Measurements from ENCODE around the gene RIF1.

Gene RIF1

DNA sequence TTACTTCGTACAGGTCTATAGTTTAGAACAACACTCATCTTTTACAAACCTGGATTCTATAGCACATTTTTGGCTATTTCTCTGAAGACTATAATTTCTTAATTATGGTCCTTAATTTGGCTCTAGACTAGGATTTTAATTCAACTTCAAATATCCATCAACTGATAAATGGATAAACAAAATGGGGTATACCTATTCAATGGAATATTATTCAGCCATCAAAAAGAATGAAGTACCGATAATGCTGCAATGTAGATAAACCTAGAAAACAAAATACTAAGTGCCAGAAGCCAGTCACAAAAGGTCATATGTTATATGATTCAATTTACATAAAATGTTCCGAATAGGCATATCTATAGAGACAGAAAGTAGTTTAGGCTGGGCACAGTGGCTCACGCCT, 15.2 kb upstream of the RIF1 start:
- H3K4me1 ChIP-seq (ENCODE audit: control insufficient read depth, insufficient read depth, low read length) = no peaks in the 10 kb centered on the region
- H3K27me3 ChIP-seq (ENCODE audit: control insufficient read depth, insufficient read depth, low read length) = no peaks in the 10 kb centered on the region
- DNase-seq (ENCODE audit: low read depth, low spot score) = no peak
- no CpG with 5 or more reads among the region's 4 CpGs for WGBS (ENCODE audit: insufficient coverage, insufficient read length)
- H3K9me3 ChIP-seq (ENCODE audit: control insufficient read depth, insufficient read depth, low read length) = no peaks in the 10 kb centered on the region
- H3K36me3 ChIP-seq (ENCODE audit: control insufficient read depth, insufficient read depth, low read length) = no peaks in the 10 kb centered on the region
- no peak overlapping the region for H3K4me3 ChIP-seq (ENCODE audit: low read length)
- no peak overlapping the region for H3K27ac ChIP-seq (ENCODE audit: low read length)

DNA sequence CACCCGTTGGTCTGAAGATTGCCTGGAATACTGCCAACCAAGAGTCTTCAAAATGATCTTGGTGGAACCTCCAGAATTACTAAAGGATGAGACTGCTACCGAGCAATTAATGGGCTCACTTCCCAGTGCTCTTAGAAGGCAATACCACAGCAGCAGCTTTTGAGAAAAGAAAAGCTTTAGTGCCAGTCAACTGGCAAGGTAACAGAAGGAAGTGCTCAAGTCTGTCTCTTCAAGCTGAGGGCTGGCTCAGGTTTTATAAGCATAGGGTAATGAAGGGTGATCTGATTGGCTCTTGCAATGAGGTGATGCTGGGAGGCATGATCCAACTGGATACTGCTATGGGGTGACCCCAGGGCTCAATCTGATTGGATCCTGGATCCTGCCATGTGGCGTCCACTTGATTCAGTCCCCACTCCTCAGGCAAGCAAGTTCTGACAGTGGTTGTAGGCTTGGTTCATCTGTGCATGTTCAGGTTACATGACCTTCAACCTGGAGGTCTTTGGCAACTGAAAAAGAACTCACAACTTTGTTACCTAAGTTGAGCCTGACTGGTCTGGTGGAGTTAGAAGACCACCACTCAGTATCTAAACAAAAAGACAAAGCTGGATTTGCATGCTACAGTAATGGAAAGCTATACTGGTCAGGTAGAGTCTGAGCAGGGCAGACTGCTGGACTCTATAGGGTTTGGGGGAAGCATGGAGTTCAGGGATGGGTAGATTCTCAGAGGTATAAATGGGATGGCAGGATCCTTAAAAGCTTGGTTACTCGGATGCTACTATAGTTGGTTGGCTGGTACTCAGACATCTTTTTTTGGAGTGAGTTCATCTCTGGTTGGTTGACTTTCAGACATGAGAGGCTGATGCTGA, 14.0 kb upstream of the RIF1 start:
- WGBS (ENCODE audit: insufficient coverage, insufficient read length) = no CpG with 5 or more reads among the region's 4 CpGs
- no peaks in the 10 kb centered on the region for H3K4me1 ChIP-seq (ENCODE audit: control insufficient read depth, insufficient read depth, low read length)
- H3K27me3 ChIP-seq (ENCODE audit: control insufficient read depth, insufficient read depth, low read length) = no peaks in the 10 kb centered on the region
- no peak for DNase-seq (ENCODE audit: low read depth, low spot score)
- no peak overlapping the region for H3K4me3 ChIP-seq (ENCODE audit: low read length)
- H3K9me3 ChIP-seq (ENCODE audit: control insufficient read depth, insufficient read depth, low read length) = no peaks in the 10 kb centered on the region
- no peak overlapping the region for H3K27ac ChIP-seq (ENCODE audit: low read length)
- H3K36me3 ChIP-seq (ENCODE audit: control insufficient read depth, insufficient read depth, low read length) = no peaks in the 10 kb centered on the region

DNA sequence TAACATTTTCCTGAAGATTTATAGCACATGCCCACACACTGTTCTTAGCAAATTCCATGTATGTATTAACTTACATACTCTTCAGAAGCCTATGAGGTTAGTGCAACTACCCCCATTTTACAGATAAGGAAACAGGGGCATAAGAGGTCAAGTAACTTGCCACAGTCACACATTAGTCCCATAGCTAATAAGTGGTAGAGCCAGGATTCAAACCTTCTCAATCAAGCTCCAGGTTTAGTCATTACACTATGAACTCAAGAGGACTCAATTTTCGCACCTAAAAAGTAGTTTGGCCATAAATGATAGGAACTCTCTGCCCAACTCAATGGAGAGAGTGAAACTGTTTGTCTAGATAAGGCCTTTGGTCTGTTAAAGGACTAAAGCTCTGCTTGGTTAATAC, 9.7 kb upstream of the RIF1 start:
- Histone ChIP-seq H3K27ac (ENCODE audit: low read length) (no peak overlapping the region), H3K27me3 (ENCODE audit: control insufficient read depth, insufficient read depth, low read length) (no peaks in the 10 kb centered on the region), H3K4me1 (ENCODE audit: control insufficient read depth, insufficient read depth, low read length) (no peaks in the 10 kb centered on the region; the same call in 1 of the 2 replicates), H3K9me3 (ENCODE audit: control insufficient read depth, insufficient read depth, low read length) (no peaks in the 10 kb centered on the region), H3K4me3 (ENCODE audit: low read length) (no peak overlapping the region), H3K36me3 (ENCODE audit: control insufficient read depth, insufficient read depth, low read length) (no peaks in the 10 kb centered on the region)
- no peak for DNase-seq (ENCODE audit: low read depth, low spot score)
- WGBS (ENCODE audit: insufficient coverage, insufficient read length) = no CpG with 5 or more reads among the region's 1 CpG

DNA sequence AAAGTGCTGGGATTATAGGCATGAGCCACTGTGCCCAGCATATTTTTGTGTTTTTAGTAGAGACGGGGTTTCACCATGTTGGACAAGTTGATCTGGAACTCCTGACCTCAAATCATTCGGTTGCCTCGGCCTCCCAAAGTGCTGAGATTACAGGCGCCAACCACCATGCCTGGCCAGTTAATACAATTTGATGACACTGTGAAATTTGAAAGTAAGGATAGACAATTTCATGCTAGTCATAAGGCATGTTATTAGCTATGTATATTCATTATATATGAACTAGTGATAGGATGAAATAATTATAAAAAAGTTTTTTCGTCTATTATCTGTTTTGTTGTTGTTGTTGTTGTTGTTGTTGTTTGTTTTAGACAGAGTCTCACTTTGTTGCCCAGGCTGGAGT, 8.6 kb upstream of the RIF1 start:
- no peaks in the 10 kb centered on the region for H3K27me3 ChIP-seq (ENCODE audit: control insufficient read depth, insufficient read depth, low read length)
- 100% methylated on average over 1 of the region's 5 CpGs for WGBS (ENCODE audit: insufficient coverage, insufficient read length)

DNA sequence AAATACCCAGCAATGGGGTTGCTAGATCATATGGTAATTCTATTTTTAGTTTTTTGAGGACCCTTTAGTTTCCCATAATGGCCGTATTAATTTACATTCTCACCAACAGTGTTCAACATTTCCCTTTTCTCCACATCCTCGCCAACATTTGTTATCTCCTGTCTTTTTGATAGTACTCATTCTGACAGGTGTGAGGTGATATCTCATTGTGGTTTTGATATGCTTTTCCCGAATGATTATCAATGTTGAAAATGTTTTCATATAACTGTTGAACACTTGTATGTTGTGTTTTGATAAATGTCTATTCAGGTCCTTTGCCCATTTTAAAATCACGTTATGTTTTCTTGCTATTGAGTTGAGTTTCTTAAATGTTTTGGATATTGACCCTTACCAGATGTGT, 5.8 kb upstream of the RIF1 start:
- no CpG with 5 or more reads among the region's 4 CpGs for WGBS (ENCODE audit: insufficient coverage, insufficient read length)
- H3K27ac ChIP-seq (ENCODE audit: low read length) = no peak overlapping the region
- H3K9me3 ChIP-seq (ENCODE audit: control insufficient read depth, insufficient read depth, low read length) = no peaks in the 10 kb centered on the region
- no peaks in the 10 kb centered on the region for H3K27me3 ChIP-seq (ENCODE audit: control insufficient read depth, insufficient read depth, low read length)
- no peaks in the 10 kb centered on the region for H3K36me3 ChIP-seq (ENCODE audit: control insufficient read depth, insufficient read depth, low read length)
- H3K4me3 ChIP-seq (ENCODE audit: low read length) = no peak overlapping the region
- H3K4me1 ChIP-seq (ENCODE audit: control insufficient read depth, insufficient read depth, low read length) = no peaks in the 10 kb centered on the region; the same call in 1 of the 2 replicates
- no peak for DNase-seq (ENCODE audit: low read depth, low spot score)

More for the DNA sequence above, 8.6 kb upstream of the RIF1 start:
- Histone ChIP-seq H3K9me3 (ENCODE audit: control insufficient read depth, insufficient read depth, low read length) (no peaks in the 10 kb centered on the region), H3K4me3 (ENCODE audit: low read length) (no peak overlapping the region), H3K4me1 (ENCODE audit: control insufficient read depth, insufficient read depth, low read length) (no peaks in the 10 kb centered on the region; the same call in 1 of the 2 replicates), H3K36me3 (ENCODE audit: control insufficient read depth, insufficient read depth, low read length) (no peaks in the 10 kb centered on the region), H3K27ac (ENCODE audit: low read length) (no peak overlapping the region)
- no peak for DNase-seq (ENCODE audit: low read depth, low spot score)

DNA sequence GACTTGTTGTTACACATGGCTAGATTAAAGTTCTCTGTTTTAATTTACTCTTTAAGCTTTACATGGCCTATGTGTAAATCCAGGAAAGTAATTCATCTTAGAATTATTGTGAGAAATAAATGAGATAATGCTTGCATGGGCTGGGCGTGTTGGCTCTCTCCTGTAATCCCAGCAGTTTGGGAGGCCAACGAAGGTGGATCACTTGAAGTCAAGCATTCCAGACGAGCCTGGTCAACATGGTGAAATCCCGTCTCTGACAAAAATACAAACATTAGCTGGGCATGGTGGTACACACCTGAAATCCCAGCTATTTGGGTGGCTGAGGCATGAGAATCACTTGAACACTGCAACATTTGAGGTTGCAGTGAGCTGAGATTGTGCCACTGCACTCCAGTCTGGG, 4.3 kb upstream of the RIF1 start:
- DNase-seq (ENCODE audit: low read depth, low spot score) = no peak
- Histone ChIP-seq H3K27me3 (ENCODE audit: control insufficient read depth, insufficient read depth, low read length) (no peaks in the 10 kb centered on the region), H3K4me1 (ENCODE audit: control insufficient read depth, insufficient read depth, low read length) (no peaks in the 10 kb centered on the region; the same call in 1 of the 2 replicates), H3K27ac (ENCODE audit: low read length) (no peak overlapping the region), H3K9me3 (ENCODE audit: control insufficient read depth, insufficient read depth, low read length) (no peaks in the 10 kb centered on the region), H3K36me3 (ENCODE audit: control insufficient read depth, insufficient read depth, low read length) (no peaks in the 10 kb centered on the region), H3K4me3 (ENCODE audit: low read length) (no peak overlapping the region)
- no CpG with 5 or more reads among the region's 4 CpGs for WGBS (ENCODE audit: insufficient coverage, insufficient read length)

DNA sequence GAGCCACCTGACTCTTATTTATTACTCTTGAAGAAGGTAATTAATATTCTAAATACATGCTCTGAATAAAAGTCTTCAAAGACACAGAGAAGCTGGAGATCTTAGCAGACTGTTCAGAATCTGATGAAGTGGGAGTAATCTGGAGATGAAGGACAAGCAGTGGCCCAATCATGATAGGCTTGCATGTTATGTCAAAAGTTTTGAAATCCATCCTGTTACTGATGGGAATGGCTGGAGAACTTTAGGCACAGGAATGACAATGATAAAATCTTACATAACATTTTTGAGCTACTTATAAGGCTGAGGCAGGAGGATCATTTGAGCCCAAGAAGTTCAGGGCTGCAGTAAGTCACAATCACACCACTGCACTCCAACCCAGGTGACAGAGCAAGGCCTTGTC, 2.4 kb upstream of the RIF1 start:
- no peak for DNase-seq (ENCODE audit: low read depth, low spot score)
- H3K27ac ChIP-seq (ENCODE audit: low read length) = no peak overlapping the region
- no peaks in the 10 kb centered on the region for H3K27me3 ChIP-seq (ENCODE audit: control insufficient read depth, insufficient read depth, low read length)
- H3K4me3 ChIP-seq (ENCODE audit: low read length) = no peak overlapping the region
- no peaks in the 10 kb centered on the region; the same call in 1 of the 2 replicates for H3K4me1 ChIP-seq (ENCODE audit: control insufficient read depth, insufficient read depth, low read length)
- H3K36me3 ChIP-seq (ENCODE audit: control insufficient read depth, insufficient read depth, low read length) = 0 out of 2 replicates have a peak, but pooled peaks cover 1% of the 10 kb centered on the region
- no peaks in the 10 kb centered on the region for H3K9me3 ChIP-seq (ENCODE audit: control insufficient read depth, insufficient read depth, low read length)

DNA sequence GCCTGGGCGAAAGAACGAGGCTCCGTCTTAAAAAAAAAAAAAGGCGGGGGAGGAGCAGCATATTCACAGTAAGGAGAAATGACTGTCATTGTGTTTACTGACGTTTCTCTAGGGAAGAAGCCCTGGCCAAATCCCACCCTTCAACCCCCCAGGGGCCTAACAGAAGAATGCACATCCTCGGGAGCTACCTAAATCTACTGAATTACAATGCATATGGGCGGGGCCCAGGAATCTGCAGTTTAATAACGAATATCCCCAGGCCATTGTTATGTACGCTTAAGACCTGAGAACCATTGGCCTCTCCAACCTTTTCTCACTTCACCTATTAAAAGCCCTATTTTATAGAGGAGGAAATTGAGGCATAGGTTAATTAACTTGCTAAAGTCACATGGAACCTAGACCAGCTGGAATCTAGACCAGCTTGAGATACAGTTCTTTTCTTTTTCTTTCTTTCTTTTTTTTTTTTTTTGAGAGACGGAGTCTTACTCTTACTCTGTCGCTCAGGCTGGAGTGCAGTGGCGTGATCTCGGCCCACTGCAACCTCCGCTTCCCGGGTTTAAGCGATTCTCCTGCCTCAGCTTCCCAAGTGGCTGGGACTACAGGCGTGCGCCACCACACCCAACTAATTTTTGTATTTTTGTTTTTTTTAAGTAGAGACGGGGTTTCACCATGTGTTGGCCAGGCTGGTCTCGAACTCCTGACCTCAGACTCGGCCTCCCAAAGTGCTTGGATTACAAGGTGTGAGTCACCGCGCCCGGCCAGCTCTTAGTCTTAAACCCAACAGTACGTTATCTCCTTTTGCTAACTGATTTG, 708 bp upstream of the RIF1 start:
- DNase-seq (ENCODE audit: low read depth, low spot score) = peak; percentile 60
- H3K27ac ChIP-seq (ENCODE audit: low read length) = no peak overlapping the region
- peaks cover 7% of the 10 kb centered on the region; the same call in 1 of the 2 replicates for H3K36me3 ChIP-seq (ENCODE audit: control insufficient read depth, insufficient read depth, low read length)
- H3K9me3 ChIP-seq (ENCODE audit: control insufficient read depth, insufficient read depth, low read length) = no peaks in the 10 kb centered on the region
- no peaks in the 10 kb centered on the region for H3K4me1 ChIP-seq (ENCODE audit: control insufficient read depth, insufficient read depth, low read length)
- no peak overlapping the region; the same call in 1 of the 2 replicates for H3K4me3 ChIP-seq (ENCODE audit: low read length)
- H3K27me3 ChIP-seq (ENCODE audit: control insufficient read depth, insufficient read depth, low read length) = no peaks in the 10 kb centered on the region
- no CpG with 5 or more reads among the region's 25 CpGs for WGBS (ENCODE audit: insufficient coverage, insufficient read length)

DNA sequence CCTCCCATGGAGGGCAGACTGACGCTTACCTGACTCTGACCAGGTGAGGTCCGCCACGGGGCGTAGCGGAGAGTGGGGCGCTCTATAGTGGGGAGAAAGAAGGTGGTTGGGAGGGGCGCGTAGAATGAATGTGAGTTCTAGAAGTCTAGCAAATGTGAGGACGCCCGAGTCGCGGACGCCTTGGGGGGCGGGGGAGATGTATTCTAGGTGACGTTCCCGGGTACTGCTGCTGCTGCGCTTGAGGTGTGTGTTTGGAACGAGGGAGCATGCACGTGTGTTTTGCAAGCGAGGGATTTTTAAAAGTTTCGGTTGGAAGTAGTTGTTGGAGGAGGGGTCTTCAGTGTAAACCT, 758 bp downstream of the RIF1 start:
- Histone ChIP-seq H3K4me3 (ENCODE audit: low read length) (peak overlapping the region; percentile 83), H3K9me3 (ENCODE audit: control insufficient read depth, insufficient read depth, low read length) (no peaks in the 10 kb centered on the region), H3K27ac (ENCODE audit: low read length) (no peak overlapping the region), H3K27me3 (ENCODE audit: control insufficient read depth, insufficient read depth, low read length) (no peaks in the 10 kb centered on the region), H3K36me3 (ENCODE audit: control insufficient read depth, insufficient read depth, low read length) (peaks cover 7% of the 10 kb centered on the region; the same call in 1 of the 2 replicates), H3K4me1 (ENCODE audit: control insufficient read depth, insufficient read depth, low read length) (no peaks in the 10 kb centered on the region)
- no peak for DNase-seq (ENCODE audit: low read depth, low spot score)
- no CpG with 5 or more reads among the region's 21 CpGs for WGBS (ENCODE audit: insufficient coverage, insufficient read length)

DNA sequence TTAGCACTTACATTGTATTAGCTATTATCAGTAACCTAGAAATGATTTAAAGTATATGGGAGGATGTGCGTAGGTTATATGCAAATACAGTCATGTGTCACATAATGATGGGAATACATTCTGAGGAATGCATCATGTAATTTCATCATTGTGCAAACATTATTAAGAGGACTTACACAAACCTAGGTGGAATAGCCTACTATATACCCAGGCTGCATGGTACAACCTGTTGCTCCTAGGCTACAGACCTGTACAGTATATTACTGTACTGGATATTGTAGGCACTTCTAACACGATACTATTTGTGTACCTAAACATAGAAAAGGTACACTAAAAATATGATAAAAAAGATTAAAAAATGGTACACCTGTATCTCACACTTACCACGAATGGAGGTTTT, 7.9 kb downstream of the RIF1 start:
- H3K27me3 ChIP-seq (ENCODE audit: control insufficient read depth, insufficient read depth, low read length) = no peaks in the 10 kb centered on the region
- H3K9me3 ChIP-seq (ENCODE audit: control insufficient read depth, insufficient read depth, low read length) = no peaks in the 10 kb centered on the region
- no peak for DNase-seq (ENCODE audit: low read depth, low spot score)
- H3K4me3 ChIP-seq (ENCODE audit: low read length) = no peak overlapping the region
- no CpG with 5 or more reads among the region's 3 CpGs for WGBS (ENCODE audit: insufficient coverage, insufficient read length)
- H3K4me1 ChIP-seq (ENCODE audit: control insufficient read depth, insufficient read depth, low read length) = no peaks in the 10 kb centered on the region
- no peak overlapping the region for H3K27ac ChIP-seq (ENCODE audit: low read length)
- peaks cover 20% of the 10 kb centered on the region for H3K36me3 ChIP-seq (ENCODE audit: control insufficient read depth, insufficient read depth, low read length)

Data from iPS DF 6.9 (cell line).